CD4-positive, alpha-beta T cell (primary cell): ENCODE measurements around the gene DUSP22. TPM values are rescaled to one million over a fixed set of nuclear protein-coding genes. Genes with fewer than 3 reads are reported as not detected.

Source experiments
- ATAC-seq: fragments of 200-7000 bp; cut with Tn5 transposase; one replicate; pipeline ENCODE4 v1.10.0; 2022; ENCODE audit warnings: mild to moderate bottlenecking; ENCODE audit not compliant: poor library complexity
- CTCF ChIA-PET: fragments of 350-600 bp; sonication (Branson Sonifier 250); formaldehyde crosslinking; loops from one replicate; lab custom pipeline; 2021; ENCODE audit warnings: antibody characterized with exemption, inconsistent platforms; lab: Charles Lee
- POLR2A ChIA-PET: fragments of 350-600 bp; sonication (Branson Sonifier 250); formaldehyde crosslinking; loops from one replicate; lab custom pipeline; 2021; ENCODE audit warnings: antibody characterized with exemption, inconsistent platforms; lab: Charles Lee
- DNase-seq, 14 experiments: peaks; one replicate each; pipeline ENCODE4 v3.0.0-alpha.2; 2013 to 2020; ENCODE audit warnings: mixed read lengths in 2 of 14
- H3K27ac ChIP-seq, 2 donors: one replicate each; pipeline versions ENCODE4 v1.5.1 to v1.7.0; 2013; ENCODE audit warnings: low read length in 2 of 2, low read depth in 1 of 2, mild to moderate bottlenecking in 1 of 2
- H3K27me3 ChIP-seq, 2 experiments: 1 replicate in 1 of 2; 2 replicates in 1 of 2; pipeline versions ENCODE4 v1.6.1 to v1.7.0; 2013; ENCODE audit warnings: low read length in 2 of 2, control low read depth in 1 of 2, mild to moderate bottlenecking in 1 of 2, moderate library complexity in 1 of 2; ENCODE audit not compliant: insufficient read depth in 2 of 2, control insufficient read depth in 1 of 2
- H3K36me3 ChIP-seq: one replicate; pipeline ENCODE4 v1.6.1; 2013; ENCODE audit warnings: low read length, control low read depth; ENCODE audit not compliant: insufficient read depth
- H3K4me1 ChIP-seq: one replicate; pipeline ENCODE4 v1.6.1; 2013; ENCODE audit warnings: low read length, control low read depth; ENCODE audit not compliant: insufficient read depth
- H3K4me3 ChIP-seq: one replicate; pipeline ENCODE4 v1.5.1; 2013; ENCODE audit warnings: mild to moderate bottlenecking, low read length, moderate library complexity
- H3K9me3 ChIP-seq, 2 experiments: 1 replicate in 1 of 2; 2 replicates in 1 of 2; pipeline versions ENCODE4 v1.6.1 to v1.7.0; 2013; ENCODE audit warnings: low read length in 2 of 2, mild to moderate bottlenecking in 2 of 2, control low read depth in 1 of 2, moderate library complexity in 1 of 2; ENCODE audit not compliant: control insufficient read depth in 1 of 2, insufficient read depth in 1 of 2
- H3K27ac Mint-ChIP-seq: one replicate; pipeline ENCODE4 v1.8.0; 2020; ENCODE audit warnings: mixed read lengths
- H3K27me3 Mint-ChIP-seq: one replicate; pipeline ENCODE4 v1.8.0; 2021; ENCODE audit warnings: mixed read lengths
- H3K36me3 Mint-ChIP-seq: one replicate; pipeline ENCODE4 v1.8.0; 2021; ENCODE audit warnings: low read depth, mixed read lengths
- H3K4me1 Mint-ChIP-seq: one replicate; pipeline ENCODE4 v1.8.0; 2021; ENCODE audit warnings: low read depth, mixed read lengths
- H3K4me3 Mint-ChIP-seq: one replicate; pipeline ENCODE4 v1.8.0; 2020; ENCODE audit warnings: mild to moderate bottlenecking, mixed read lengths
- H3K9me3 Mint-ChIP-seq: one replicate; pipeline ENCODE4 v1.8.0; 2020; ENCODE audit warnings: mixed read lengths
- CTCF ChIP-seq: fragments of 200-600 bp; IDR thresholded peaks from one replicate; pipeline ENCODE4 v1.8.0; 2022; ENCODE audit warnings: antibody characterized with exemption, mild to moderate bottlenecking
- intact Hi-C, 2 experiments: fragments of 100-400 bp; cut with DNase I in 1 of 2; cut with micrococcal nuclease in 1 of 2; formaldehyde crosslinking; loops; one replicate each; pipeline versions ENCODE4 v1.15.1 to v1.9.0; 2023 to 2025; cut with DNase I, micrococcal nuclease
- total RNA-seq, 174 experiments: library from RNA in 2 of 174; stranded (reverse) in 2 of 174; gene quantifications; one replicate each; pipeline ENCODE4 v1.2.3 and lab custom pipeline; 2021 to 2026

DUSP22 gene
- total RNA-seq, 2 experiments from 2014 or later: 25.4 to 26.3 TPM

GRCh38 chr6:390914-391558 lies 98.7 kb downstream of the DUSP22 start:
- Mint-ChIP-seq H3K27me3 (peaks cover 9% of the 10 kb centered on the region), H3K4me3 (peak overlapping the region; percentile 93), H3K4me1 (peaks cover 33% of the 10 kb centered on the region), H3K27ac (peak overlapping the region; percentile 74), H3K9me3 (no peaks in the 10 kb centered on the region), H3K36me3 (peaks cover 9% of the 10 kb centered on the region)
- no peak for TF ChIP-seq CTCF
- CTCF ChIA-PET: interaction anchor here (2.0 to 2.6 kb wide), 3 partner anchors 126 to 202 kb away, joined by 4 to 7 read pairs (median 6); no protein-coding TSS in a partner anchor
- no peaks in the 10 kb centered on the region for H3K9me3 ChIP-seq
- no peaks in the 10 kb centered on the region for H3K27me3 ChIP-seq
- peak in 6 of 14 experiments; percentile 9 to 58 (median 38) for DNase-seq
- POLR2A ChIA-PET: interaction anchor here (1.1 to 6.1 kb wide), 7 partner anchors 9 to 301 kb away, joined by 3 to 74 read pairs (median 9); partner anchors contain the start of gene EXOC2
- intact Hi-C loops: loop anchor here (2.0 to 5.0 kb wide), 6 partner anchors 14 to 991 kb away; no protein-coding TSS in a partner anchor
- H3K27ac ChIP-seq: no peak overlapping the region
- peaks cover 7% of the 10 kb centered on the region for H3K36me3 ChIP-seq
- H3K4me1 ChIP-seq: peaks cover 38% of the 10 kb centered on the region
- peak; percentile 22 for ATAC-seq
- H3K4me3 ChIP-seq: peak overlapping the region; percentile 80

- no peaks in the 10 kb centered on the region for H3K9me3 ChIP-seq
- peak; percentile 33 for ATAC-seq
- Mint-ChIP-seq H3K36me3 (peaks cover 9% of the 10 kb centered on the region), H3K27ac (peak within 1 kb of the TSS; percentile 79), H3K4me3 (peak within 1 kb of the TSS; percentile 96), H3K9me3 (no peaks in the 10 kb centered on the region), H3K27me3 (peaks cover 9% of the 10 kb centered on the region), H3K4me1 (peaks cover 33% of the 10 kb centered on the region)
- H3K4me1 ChIP-seq: peaks cover 38% of the 10 kb centered on the region
- H3K27ac ChIP-seq: no peak within 1 kb of the TSS
- peaks cover 8% of the 10 kb centered on the region for H3K36me3 ChIP-seq
- H3K27me3 ChIP-seq: no peaks in the 10 kb centered on the region
- peak within 1 kb of the TSS; percentile 80 for H3K4me3 ChIP-seq
- ChIA-PET CTCF (interaction anchor here (0.9 to 2.6 kb wide), 5 partner anchors 12 to 203 kb away, joined by 3 to 7 read pairs (median 4); no protein-coding TSS in a partner anchor), POLR2A (interaction anchor here (0.6 to 6.1 kb wide), 11 partner anchors 8 to 1063 kb away, joined by 3 to 74 read pairs (median 5); partner anchors contain the start of gene EXOC2)
- intact Hi-C loops: loop anchor here (2.0 to 5.0 kb wide), 6 partner anchors 13 to 991 kb away; no protein-coding TSS in a partner anchor
- DNase-seq: peak in 12 of 14 experiments; percentile 33 to 76 (median 44)
- no peak for TF ChIP-seq CTCF
Measured at GRCh38 chr6:391559-392440, 99.5 kb downstream of the DUSP22 start, which contains the start of gene IRF4. IRF4 (plus strand) TSS chr6:391752; CDS start chr6:393153, 1,401 bp downstream.
